Non-pigmented ciliary epithelial cell (primary cell): Measurements from ENCODE around the gene SMARCC1.

Source experiments
- DNase-seq: peaks from one replicate; pipeline ENCODE4 v3.0.0-alpha.2; 2010; ENCODE audit warnings: low read depth

The SMARCC1 gene

DNA sequence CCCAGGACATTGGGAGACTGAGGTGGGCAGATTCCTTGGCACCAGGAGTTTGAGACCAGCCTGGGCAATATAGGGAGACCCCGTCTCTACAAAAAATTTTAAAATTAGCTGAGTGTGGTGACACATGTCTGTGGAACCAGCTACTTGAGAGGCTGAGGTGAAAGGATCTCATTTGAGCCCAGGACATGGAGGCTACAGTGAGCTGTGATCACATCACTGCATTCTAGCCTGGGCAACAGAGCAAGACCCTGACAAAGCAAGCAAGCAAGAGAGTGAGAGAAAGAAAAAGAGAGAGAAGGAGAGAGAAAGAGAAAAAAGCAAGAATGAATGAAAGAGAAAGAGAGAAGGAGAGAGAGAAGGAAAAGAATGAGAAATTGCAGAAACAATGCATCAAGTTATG lies 150.9 kb downstream of the SMARCC1 start:
- no peak for DNase-seq

DNA sequence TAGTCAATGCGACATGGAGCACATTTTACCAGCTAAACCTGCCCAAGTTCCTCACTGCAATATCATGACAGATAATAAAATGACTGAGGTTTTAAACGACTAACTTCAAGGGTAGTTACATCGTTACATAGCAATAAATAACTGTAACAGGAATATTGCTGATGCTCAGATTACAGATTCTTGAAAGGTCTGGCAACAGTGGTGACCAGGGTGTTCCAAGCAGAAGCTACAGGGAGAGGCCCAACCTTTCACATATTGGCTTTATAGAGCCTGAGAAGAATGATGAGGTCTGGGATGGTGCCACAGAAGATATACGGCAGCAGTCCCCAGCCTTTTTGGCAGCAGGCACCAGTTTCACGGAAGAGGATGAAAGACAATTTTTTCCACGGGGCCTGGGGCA lies 151.9 kb downstream of the SMARCC1 start:
- no peak for DNase-seq

DNA sequence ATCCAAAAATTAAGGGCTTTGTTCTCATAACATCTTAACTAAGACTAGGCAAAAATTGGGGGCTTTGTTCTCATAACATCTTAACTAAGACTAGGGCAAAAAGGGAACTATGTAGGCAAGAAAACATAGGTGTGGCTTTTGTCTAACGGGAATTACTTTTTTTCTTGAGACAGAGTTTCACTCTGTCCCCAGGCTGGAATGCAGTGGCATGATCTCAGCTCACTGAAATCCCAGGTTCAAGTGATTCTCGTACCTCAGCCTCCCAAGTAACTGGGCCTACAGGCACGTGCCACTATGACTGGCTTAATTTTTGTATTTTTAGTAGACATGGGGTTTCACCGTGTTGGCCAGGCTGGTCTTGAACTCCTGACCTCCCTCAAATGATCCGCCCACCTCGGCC lies 153.3 kb downstream of the SMARCC1 start:
- no peak for DNase-seq

DNA sequence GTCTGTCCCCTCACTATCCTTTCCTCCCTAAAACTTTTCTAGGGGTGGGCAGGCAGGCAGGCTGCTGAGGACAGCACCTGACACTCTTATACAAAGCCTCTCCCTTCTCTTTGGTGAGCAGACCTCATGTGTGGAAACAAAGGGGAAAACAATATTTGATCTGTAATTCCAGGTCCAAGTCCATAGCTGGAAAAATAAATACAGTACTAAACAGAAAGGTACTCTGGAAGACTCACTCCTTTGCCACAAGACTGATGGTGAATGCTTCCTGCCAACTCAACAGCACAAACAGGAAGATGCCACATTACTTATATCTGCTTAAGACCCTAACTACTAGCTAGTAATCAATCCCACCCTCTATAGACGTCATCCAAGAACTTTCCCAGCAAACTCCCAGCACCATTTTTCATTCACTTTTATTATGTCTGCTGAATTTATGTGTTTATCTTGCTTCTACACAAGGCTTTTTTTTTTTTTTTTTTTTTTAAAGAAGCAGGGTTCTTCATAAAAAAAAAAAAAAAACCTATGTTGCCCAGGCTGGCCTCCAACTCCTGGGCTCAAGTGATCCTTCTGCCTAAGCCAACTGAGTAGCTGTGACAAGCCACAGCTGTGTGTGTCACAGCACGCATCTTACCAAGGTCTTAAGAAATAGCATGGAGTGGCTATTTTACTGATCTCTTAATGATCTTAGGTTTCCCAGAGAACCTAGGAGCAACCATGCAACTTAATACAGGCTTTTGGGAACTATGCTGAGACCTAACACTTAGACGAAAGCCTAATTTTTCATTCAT lies 158.8 kb downstream of the SMARCC1 start:
- DNase-seq, result no peak

DNA sequence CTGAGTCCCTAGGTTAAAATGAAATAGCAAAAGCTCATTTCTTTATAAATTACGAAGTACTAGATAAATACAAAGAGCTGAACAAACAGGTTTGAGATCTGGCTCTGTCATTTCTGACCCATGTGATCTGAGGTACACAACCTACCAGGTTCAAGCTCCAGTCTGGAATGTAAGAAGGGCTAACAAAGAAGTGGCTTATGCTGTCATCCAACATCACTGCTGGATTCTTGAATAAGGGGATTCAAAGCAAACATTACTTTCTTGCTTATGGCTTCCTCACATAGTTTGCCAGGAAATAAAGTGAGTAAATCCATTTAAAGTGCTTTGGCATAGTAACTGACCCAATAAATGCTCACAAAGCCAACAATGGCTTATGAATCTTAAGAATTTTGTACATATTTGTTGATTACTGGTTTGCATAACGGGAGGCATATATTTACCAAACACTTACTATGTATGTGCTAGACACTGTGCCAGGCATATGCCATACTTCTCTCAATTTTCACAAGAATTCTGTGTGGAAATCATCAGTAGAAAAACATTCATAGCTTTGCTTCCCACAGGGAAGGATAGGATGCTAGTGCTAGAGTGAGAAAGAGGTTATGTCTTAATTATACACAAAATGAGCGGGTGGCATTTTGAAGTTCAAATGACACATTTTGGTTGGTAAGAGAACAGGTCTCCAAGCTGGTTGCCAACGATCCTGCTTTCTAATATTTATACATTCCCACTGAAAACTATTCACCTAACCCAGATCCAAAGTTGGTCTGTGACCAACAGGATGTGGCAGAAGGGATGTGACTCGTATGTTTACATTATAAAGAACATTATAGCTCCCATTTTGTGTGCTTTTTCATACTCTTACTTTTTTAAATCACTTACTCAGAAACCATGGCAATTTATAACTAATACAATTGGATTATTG lies 164.3 kb downstream of the SMARCC1 start:
- DNase-seq, result peak; percentile 11

DNA sequence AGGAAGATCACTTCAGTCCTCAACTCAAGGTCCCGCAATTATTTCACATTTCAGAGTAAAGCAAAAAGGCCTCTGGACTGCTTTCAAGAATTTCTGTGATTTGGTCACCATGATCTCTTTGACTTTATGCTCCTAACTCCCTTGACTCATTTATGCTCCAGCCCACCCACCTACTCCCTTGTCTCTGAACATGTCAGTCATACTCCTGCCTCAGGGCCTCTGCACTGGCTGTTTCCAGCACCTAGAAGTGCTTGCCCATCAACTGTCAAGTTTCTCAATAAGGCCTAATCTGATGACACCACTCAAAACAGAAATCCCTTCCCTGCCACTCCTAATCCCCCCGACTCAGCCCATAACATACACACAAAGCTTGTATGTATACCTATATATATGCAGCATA lies 166.9 kb downstream of the SMARCC1 start:
- no peak for DNase-seq

DNA sequence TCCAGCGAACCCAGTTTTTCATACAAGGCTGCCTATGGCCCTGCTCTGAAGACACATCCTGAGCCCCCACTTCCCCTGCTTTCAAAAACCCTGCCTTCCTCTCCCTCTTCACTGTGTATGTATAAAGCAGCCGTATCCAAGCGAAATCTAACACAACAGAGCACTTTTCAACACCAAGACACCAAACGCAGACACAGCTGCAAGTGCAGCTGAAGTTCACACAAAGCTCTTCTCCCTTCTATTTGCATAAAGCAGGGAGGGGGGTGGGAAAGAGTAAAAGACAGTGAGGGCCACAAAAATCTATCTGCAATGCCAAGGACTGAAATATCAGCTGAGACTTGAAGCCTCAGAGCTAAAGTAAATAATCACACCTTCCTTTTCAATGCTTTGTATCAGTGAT lies 168.0 kb downstream of the SMARCC1 start:
- no peak for DNase-seq

DNA sequence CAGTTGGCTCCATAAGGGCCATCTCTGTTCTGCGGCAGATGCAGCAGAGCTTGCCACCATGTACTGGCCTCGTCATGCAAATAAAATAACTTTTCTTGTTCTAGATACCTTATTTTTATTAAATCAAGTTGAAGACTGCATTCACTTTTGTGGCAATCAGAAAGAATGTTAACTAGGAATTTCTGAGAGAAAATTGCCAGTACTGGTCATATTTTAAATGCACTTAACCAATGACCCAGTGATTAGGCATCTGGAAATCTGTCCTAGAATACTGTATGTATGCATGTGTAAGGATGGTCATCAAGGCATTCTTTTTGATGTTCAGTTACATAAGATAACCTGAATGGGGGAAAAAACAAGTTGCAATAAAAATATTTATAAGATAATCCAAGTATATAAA lies 168.8 kb downstream of the SMARCC1 start:
- DNase-seq, result no peak

DNA sequence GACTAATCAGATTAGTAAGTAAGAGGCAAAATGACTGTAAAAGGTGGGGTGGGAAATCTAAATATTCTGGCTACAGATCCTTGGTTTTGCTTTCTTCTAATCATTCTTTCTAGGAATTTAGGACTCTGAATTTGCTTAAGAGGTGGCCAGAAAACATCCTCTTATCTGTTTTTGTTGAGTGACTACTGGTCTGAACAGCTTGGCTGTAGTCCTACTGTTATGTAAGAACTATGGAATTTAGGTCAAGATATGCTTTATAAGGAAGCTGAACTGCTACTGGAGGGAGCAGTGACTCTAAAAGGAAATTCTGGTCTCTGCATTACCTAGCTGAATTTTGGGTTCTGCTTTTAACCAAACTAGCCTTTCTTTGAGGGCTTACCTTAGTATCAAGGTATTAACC lies 169.5 kb downstream of the SMARCC1 start:
- peak; percentile 72 for DNase-seq

DNA sequence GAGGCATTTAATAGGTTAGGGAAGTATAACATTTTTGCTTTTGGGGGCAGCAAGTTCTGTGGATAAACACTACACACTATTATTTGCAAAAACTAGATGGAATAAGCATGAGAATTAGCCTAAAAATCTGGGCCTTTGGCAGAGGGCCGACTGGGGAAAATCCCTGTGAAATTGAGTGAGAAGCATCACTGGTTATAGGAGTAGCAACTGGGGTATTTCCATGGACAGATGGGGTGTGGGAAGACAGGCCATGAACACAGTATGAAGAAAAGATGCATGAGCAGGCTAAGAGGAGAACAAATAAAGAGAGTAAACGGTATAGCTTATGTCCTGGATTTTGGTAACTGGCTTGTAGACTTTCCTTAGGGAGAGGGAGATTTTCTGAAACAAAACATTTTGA lies 170.1 kb downstream of the SMARCC1 start:
- no peak for DNase-seq

DNA sequence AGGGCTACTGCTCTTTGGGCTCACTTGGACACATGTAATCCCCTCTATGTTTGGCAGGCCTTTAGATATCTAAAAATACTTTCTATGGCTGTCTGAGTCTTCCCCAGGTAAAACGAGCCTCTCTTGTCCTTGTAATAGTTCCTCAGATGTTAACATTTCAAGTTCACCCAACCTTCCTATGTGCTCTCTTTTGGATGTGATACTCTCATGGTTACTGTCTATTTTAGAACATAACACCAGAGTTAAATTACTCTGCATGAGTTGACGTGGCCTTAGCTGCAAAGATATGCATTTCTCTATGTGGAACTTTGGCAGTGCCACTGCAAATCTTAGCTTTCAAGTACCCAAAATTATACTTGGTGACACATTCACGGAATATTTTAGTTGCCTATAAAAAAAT lies 171.1 kb downstream of the SMARCC1 start:
- DNase-seq, result no peak

DNA sequence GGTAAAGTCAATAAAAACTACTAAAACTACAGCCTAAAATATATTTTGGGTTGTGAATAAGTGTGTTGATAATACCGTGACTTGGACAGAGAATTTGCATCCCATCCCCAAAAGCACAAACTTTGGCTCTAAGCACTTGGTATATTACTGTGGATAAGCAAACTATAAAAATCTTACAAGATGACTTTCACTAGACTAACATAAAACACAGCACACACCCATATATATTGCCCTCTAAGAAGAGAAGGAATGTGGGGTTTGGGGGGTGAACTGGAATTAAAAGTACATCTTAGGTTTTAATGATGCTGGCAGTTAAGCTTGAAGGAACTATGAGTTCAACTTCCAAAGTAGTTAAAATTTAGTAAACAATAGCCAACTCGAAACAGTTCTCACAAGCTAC lies 174.4 kb downstream of the SMARCC1 start:
- no peak for DNase-seq

DNA sequence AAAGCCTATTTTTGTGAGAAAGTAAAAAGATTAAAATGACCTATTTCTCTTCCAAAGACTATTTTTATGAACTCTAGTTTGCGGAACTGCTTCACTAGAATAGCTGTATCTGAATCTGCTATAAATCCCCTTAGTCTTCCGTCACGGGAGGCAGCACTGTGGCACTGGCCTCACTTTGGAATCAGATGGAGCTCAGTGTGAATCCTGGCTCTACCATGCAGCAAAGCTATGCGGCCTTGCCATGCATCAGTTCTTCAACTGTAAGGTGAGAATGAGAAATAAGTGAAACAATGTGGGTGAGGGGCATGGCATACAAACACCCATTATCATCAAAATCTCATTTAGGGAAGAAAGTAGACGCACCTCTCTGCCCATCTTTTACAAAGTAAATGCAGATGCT lies 175.5 kb downstream of the SMARCC1 start:
- no peak for DNase-seq

DNA sequence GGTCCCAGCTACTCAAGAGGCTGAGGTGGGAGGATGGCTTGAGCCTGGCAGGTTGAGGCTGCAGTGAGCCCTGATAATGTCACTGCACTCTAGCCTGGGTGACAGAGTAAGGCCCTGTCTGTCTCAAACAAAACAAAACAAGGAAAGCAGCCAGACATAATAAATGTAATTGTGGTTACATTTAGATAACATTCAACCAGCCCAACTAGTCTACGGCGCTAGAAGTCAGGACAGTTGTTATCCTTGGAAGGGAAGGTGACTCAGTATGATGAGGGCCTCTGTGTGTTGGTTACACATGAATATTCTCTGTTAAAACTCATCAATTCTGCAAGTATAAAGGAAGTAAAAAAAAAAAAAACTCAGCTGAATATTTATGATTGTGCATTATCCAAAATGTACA lies 176.0 kb downstream of the SMARCC1 start:
- peak; percentile 55 for DNase-seq

DNA sequence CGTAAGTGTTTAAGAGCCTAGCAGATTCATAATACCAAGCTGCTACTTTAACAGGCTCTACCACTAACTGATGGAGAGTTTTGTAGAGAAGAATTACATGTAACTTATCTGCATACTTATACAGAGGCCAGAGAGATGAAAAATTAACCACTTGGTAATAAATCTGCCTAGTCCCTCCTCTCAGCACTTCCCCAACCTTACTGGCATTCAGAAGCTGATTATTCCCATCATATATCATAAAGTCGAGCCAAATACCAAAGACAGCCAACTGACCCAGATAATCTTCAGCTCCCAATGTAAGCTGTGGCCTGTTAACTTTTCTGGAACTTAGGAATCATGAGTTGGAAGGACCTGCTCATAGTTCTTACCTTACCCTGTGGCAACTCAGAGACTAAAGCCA lies 177.5 kb downstream of the SMARCC1 start:
- DNase-seq, result no peak

DNA sequence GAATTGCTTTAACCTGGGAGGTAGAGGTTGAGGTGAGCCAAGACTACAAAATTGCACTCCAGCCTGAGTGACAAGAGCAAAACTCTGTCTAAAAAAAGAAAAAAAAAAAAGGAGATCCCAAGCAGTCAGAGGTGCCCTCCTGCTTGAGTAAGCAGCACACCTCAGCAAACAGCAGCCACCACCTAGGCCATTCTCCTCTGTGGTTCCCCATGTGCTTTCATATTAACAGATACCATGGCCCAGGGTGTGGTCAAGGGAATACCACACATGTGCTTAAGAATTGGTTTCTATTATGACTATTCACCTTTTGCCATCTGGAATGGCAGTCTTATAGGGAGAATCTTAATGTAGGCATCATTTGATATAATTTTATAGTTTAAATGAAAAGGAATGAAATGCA lies 178.4 kb downstream of the SMARCC1 start:
- DNase-seq, result no peak

DNA sequence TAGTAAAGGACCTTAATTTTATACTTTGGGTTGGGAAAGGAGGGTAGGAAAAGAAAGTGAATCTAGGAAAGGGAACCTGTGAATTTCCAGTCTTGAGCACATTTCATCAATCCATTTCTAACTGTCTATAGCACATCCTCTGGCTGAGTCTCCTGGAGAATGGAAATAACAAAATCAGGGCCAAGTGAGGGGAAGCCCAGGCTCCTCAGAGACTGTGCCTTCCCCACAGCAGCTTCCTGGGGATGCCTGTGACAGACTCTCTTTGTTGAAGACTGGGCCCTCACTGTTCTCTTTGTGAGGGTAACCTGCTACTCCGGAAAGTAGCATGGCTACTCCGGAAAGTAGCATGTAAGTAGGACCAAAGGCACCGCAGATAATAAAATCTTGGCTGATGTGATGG lies 180.4 kb downstream of the SMARCC1 start:
- DNase-seq, result no peak

DNA sequence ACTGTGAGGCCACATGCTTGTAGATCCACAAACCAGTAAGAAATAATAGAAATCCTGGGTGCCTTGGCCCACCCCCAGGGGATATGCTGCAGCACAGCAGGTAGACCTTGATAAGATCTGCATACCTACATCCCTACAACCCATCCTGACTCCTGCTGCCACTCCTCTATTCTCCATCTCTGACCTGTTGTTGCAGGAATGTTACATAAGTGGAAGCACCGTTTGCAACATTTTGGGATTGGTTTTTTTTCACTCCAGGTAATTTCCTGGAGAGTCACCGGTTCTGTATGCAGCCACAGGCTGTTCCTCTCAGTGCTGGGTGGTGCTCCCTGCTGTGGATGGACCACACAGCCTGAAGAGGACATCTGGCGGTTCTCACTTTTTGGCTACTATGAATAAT lies 186.9 kb downstream of the SMARCC1 start:
- DNase-seq, result no peak

DNA sequence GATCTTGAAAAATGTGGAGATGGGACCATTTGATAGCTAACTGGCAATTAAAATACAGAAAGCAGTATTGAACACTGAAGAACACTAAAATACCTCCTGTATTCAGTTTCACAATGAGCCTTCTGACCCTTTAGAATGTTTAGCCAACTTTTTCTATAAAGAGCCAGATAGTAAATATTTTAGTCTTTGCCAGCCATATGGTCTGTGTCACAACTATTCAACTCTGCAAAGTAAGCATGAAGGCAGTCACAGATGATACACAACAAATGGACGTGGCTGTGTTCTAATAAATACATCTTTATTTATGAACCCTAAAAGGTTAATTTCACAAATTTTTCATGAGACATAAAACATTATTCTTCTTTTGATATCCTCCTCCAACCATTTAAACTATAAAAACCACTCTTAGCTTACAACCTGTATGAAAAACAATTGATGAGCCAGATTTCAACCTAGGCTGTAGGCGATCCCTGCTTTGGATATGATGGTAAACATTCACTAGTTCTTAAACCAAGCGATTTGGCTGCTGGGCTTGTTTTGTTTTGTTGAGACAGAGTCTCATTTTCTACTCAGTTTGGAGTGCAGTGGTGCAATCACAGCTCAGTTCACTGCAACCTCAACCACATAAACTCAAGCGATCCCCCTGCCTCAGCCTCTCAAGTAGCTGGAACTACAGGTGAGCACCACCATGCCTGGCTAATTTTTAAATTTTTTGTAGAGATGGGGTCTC lies 189.5 kb downstream of the SMARCC1 start:
- no peak for DNase-seq

DNA sequence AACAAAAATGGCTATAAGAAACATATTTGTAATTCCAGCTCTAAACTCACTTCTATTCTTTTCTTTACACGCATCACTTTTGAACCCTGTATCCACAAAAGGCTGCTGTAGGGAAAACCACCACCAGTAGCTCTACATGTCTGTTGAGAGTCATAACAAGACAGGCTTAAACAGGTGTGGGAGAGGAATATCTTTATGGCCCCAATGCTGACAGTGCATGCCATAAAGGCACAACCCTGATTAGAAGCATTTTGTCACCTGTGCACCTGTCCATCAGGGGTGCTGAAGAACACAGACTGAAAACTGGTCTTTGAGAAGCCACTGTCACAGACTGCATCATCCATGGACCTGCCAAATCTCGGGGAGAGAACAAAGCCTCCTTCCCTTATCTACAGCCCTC lies 191.5 kb downstream of the SMARCC1 start:
- DNase-seq, result no peak

DNA sequence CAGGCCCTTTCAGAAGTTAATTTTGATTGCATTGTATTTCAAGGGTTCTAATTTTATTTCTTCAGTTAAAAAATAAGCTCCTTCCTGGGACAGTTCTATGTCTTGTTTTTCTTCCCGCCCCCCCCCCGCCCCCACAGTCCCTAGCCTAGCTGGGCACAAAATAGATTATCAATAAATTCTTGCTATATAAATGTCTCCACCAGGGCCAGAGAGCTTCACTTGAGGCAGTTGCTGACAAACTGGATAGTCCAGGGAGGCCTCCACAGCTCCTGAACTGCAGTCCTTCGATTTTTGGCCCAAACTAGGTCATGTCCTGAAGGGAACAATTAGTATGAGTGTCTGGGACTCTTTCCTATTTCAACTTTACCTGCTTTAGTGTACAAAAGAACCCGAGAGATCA lies 193.1 kb downstream of the SMARCC1 start:
- DNase-seq, result no peak

DNA sequence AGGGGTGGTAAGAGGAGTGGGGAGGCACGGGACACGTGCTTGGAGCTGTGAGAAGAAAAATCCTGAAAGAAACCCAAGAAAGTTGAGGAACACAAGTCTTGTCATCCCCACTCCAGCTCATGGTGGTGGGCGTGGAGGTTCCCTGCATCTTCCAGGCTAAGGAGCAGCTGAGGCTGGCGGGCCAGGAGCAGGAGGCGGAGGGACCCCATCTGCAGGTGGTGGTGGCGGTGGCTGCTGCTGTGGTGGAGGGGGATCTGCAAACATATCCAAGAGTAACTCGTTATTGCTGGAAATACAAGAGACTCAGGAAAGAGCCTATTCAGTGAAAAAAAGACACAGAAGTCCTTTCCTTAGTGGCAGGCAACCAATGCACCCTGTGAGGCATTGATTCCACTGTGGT lies 193.6 kb downstream of the SMARCC1 start:
- DNase-seq, result no peak

DNA sequence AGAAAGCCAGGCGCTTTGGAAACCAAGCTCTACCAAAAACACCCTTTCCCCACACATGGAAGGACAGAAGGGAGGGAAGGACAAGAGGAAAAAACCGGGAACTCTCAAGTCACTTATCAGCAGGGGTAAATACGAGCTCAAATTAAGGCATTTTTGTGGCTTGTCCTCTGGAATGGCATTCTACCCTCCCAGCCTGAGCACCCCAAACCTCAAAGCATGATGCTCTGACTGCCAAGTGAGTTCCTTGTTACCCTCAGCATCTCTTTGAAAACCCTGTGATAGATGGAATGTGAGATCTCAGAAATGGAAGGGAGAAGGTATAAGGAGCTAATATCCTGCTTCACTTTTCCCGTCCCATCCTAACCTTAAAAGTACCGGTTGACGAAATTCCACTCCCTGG lies 194.9 kb downstream of the SMARCC1 start:
- DNase-seq, result no peak
